H1 (cell line): Measurements from ENCODE around the gene VEZT. TPM values are rescaled to one million over a fixed set of nuclear protein-coding genes. Genes with fewer than 3 reads are reported as not detected.

Experiments
- CBX8 ChIP-seq: fragments of 300-800, 300-1000 bp; sonication (generic); IDR thresholded peaks from 2 replicates; pipeline ENCODE4 v1.7.1; 2016; ENCODE audit warnings: low read depth, low read length, borderline replicate concordance
- CHD1 ChIP-seq: IDR thresholded peaks from 2 replicates; pipeline ENCODE4 v1.6.1; 2012; ENCODE audit warnings: low read depth, low read length, improper control_type of control experiment
- ZNF274 ChIP-seq: IDR thresholded peaks from 2 replicates; pipeline ENCODE4 v1.7.0; 2012; ENCODE audit warnings: low read length, borderline replicate concordance; ENCODE audit errors: extremely low read depth
- polyA plus RNA-seq, 7 experiments: library from polyadenylated mRNA; depleted of rRNA in 3 of 7; stranded (reverse) in 5 of 7; unstranded in 2 of 7; fragments of >200 nt in 5 of 7; fragments of 200-250 nt in 2 of 7; gene quantifications; 1 replicate in 5 of 7; 2 replicates in 1 of 7; 4 replicates in 1 of 7; pipeline versions ENCODE4 v1.2.1 to v1.2.3, GENCODE V29; 2011 to 2013; ENCODE audit warnings: missing spikeins in 2 of 7, mixed read lengths in 2 of 7
- total RNA-seq: library from RNA; stranded (reverse); fragmentation: NEBNext Ultra II Directional; extraction: Animal tissue kit (Norgen Biotek cat#: 25700); gene quantifications from 2 replicates; pipeline ENCODE4 v1.2.1, GENCODE V29; 2021

VEZT gene
- total and polyA plus RNA-seq, 2 of the 8 experiments (the other 6 are each of a cell fraction or from before 2014, with no cell fraction given) = 44.0 to 56.1 TPM

DNA sequence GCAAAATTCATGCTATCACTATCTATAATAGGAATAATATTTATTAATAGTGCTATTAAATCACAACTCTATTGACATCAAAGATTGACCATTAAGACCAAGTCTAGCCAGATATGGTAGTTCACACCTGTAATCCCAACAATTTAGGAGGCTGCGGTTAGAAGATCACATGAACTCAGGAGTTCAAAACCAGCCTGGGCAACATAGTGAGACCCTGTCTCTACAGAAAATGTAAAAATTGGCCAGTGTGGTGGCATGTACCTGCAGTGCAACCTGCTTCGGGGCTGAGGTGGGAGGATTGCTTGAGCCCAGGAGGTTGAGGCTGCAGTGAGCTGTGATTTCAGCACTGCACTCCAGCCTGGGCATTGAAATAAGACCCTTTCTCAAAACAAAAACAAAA lies 11.0 kb downstream of the VEZT start (continued):
- no peak for TF ChIP-seq ZNF274
- no peak for TF ChIP-seq CBX8
- no peak for TF ChIP-seq CHD1
